ENCODE results near the gene RAB27B.
"Not testable (repeated sequence)": the region's sequence is repeated elsewhere in the genome, so short reads cannot be mapped to it uniquely, and the experiment has no call there.

Gene RAB27B

DNA sequence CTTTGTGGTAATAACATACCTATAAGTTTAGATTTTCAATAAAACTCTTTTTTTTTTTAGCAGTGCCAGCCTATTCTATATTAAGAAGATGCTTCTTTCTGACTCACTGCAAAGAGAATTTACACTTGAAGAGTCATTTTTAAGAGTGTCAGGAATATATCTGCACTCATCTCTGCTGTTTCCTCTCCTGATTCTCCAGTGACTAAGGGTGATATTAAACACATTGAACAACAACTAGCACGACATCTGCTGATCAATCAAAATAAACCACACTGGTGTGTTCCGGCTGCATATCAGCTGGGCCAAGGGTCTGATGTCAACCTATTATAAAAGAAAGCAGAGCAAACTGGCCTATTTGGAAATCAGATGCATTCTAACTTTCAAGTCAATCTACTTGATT, 15.0 kb downstream of the RAB27B start:
- TF ChIP-seq, protein P1, sequence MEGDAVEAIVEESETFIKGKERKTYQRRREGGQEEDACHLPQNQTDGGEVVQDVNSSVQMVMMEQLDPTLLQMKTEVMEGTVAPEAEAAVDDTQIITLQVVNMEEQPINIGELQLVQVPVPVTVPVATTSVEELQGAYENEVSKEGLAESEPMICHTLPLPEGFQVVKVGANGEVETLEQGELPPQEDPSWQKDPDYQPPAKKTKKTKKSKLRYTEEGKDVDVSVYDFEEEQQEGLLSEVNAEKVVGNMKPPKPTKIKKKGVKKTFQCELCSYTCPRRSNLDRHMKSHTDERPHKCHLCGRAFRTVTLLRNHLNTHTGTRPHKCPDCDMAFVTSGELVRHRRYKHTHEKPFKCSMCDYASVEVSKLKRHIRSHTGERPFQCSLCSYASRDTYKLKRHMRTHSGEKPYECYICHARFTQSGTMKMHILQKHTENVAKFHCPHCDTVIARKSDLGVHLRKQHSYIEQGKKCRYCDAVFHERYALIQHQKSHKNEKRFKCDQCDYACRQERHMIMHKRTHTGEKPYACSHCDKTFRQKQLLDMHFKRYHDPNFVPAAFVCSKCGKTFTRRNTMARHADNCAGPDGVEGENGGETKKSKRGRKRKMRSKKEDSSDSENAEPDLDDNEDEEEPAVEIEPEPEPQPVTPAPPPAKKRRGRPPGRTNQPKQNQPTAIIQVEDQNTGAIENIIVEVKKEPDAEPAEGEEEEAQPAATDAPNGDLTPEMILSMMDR (IDR thresholded peaks at IDR 0.05; ENCODE audit: low read depth, low read length): no peak
- no peak overlapping the region for H3K4me3 ChIP-seq (replicated peaks in 1 of 2; ENCODE audit: low read depth in 2 of 2, low read length in 2 of 2)
- peak in 1 of 2 donors; percentile 34 for DNase-seq (ENCODE audit: low read depth in 2 of 2)

DNA sequence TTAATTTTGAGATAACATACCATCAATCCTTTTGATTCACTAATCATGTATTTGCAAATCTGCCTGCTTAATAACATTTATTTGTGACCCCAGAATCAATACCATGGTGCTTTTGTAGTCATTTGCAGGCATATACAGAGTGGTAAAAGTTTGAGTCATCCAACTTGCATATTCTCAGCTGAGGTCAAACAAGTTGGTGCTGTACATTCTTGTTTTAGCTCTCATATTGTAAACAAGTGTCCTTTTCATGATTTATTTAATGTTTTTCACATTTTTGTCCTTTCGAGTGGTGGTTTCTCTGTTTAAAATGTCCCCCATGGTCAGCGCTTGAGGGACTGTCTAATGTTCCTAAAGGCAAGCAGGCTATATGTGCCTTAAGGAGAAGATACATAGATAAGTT, 17.5 kb downstream of the RAB27B start:
- TF ChIP-seq, protein P1 (IDR thresholded peaks at IDR 0.05; ENCODE audit: low read depth, low read length): no peak
- DNase-seq (ENCODE audit: low read depth in 2 of 2): peak in 1 of 2 donors; percentile 41

DNA sequence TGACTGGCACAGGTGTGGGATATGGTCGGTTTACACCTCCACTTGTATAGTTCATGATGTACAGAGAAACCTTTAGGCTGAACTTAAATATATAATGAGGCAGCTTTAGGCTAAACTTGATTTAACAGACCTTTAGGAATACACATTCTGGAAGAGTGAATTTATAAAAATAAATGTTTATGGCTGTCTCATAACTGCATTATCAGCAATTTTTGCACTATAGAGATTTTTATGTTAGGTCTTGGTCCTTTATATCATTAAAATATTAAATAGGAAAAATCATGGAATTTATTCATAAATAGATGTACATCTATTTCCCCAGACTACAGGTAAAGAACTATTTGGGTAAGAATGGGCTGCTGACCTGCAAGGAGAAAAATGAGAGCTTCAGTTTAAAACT, 19.8 kb downstream of the RAB27B start:
- no peak overlapping the region for H3K4me3 ChIP-seq (replicated peaks in 1 of 2; ENCODE audit: low read depth in 2 of 2, low read length in 2 of 2)
- TF ChIP-seq, protein P1 (IDR thresholded peaks at IDR 0.05; ENCODE audit: low read depth, low read length): no peak
- no peak for DNase-seq (ENCODE audit: low read depth in 2 of 2)

More for the DNA sequence above, 17.5 kb downstream of the RAB27B start:
- no peak overlapping the region for H3K4me3 ChIP-seq (replicated peaks in 1 of 2; ENCODE audit: low read depth in 2 of 2, low read length in 2 of 2)

DNA sequence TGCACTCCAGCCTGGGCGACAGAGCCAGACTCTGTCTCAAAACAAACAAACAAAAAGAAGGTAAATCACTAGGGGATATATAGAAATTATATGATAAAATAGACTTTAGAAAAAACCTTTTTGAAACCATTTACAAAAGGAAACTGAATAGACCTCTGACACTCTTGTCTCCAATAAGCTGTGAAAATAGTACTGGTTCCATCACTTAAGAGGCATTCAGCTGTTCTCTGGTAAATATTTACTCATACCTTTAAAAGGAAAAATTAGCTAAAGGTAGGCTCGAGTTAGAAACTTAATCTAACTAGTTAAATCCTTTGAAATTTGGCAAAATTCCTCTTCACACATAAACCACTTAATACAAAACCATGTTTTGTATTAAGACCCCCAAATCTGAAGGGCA, 21.4 kb downstream of the RAB27B start:
- TF ChIP-seq, protein P1 (IDR thresholded peaks at IDR 0.05; ENCODE audit: low read depth, low read length): no peak
- no peak for DNase-seq (ENCODE audit: low read depth in 2 of 2)
- H3K4me3 ChIP-seq (replicated peaks in 1 of 2; ENCODE audit: low read depth in 2 of 2, low read length in 2 of 2): no peak overlapping the region

DNA sequence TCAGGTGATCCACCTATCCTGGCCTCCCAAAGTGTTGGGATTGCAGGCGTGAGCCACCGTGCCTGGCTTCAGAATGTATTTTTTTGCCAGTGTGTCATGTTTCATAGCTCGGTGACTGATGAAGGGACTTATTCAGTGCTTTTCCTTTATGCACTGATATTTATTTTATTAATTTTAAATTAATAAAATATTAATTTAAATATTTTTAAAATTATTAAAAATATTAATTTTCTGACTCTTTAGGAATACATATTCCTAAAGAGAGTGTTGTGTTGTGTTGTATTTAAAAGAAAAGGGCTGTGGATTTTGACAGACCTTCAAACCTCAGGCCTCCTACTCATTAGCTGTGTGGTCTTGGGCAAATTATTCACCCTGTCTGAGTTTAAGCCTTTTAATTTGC, 22.3 kb downstream of the RAB27B start:
- DNase-seq (ENCODE audit: low read depth in 2 of 2): no peak

DNA sequence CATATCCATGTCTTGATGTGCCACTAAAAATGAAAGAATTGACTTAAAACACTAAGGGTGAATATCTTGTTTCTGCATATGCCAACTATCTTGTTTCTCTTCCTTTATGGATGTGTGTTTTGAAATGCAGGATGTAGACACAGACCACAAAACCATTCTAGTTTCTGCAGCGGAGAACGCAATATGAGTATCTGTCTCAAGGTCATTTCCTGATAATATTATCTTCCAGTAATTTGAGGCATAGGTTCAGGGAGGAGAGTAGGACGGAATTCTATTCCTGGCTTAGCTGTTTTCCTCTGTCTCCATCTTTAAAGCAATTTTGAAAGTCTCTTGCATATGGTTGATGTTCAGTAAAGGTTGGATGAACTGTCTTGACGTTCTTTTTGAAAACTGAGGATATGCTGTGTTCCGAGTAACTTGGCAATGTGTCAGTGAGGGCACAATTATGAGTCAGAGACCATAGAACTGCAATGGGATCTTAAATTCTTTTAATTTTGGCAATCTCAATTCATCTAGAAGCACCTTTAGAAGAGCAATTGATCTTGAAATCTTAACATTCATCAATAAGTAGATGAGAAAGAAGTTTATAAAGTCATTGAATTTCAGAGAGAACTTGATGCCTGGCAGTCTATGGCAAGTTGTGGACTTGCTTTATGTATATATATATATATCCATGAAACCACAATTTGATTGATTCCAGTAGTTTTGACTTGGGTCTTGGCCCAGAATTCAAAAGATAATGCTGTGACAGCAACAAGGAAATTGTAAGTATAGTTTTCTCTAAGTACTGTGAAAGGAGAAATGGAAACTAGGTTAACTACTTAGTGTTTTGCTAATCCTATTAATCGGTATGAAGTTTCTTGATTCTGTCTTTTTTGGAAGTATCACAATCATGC, 24.8 kb downstream of the RAB27B start:
- peak; percentile 32 to 52 for DNase-seq (ENCODE audit: low read depth in 2 of 2)
- TF ChIP-seq, protein P1 (IDR thresholded peaks at IDR 0.05; ENCODE audit: low read depth, low read length): no peak
- no peak overlapping the region for H3K4me3 ChIP-seq (replicated peaks in 1 of 2; ENCODE audit: low read depth in 2 of 2, low read length in 2 of 2)

More for the DNA sequence above, 22.3 kb downstream of the RAB27B start:
- TF ChIP-seq, protein P1 (IDR thresholded peaks at IDR 0.05; ENCODE audit: low read depth, low read length): no peak
- no peak overlapping the region for H3K4me3 ChIP-seq (replicated peaks in 1 of 2; ENCODE audit: low read depth in 2 of 2, low read length in 2 of 2)

DNA sequence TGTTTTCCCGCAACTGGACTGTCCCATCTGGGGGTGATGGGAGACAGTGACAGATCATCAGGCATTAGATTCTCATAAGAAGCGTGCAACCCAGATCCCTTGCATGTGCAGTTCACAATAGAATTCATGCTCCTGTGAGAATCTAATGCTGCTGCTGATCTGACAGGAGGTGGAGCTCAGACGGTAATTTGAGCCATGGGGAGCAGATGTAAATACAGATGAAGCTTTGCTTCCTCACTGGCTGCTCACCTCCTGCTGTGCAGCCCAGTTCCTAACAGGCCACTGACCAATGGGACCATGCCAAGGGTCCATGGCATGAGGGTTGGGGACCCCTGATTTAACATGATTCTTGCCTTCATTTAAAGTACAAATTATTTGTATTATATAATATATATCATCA, 26.8 kb downstream of the RAB27B start:
- DNase-seq (ENCODE audit: low read depth in 2 of 2); H3K4me3 ChIP-seq (replicated peaks in 1 of 2; ENCODE audit: low read depth in 2 of 2, low read length in 2 of 2): not testable (repeated sequence)

Measured in cardiac fibroblast (primary cell).